Uterus (tissue), 2 donors: Measurements from ENCODE around the gene ASPDH.

Experiments
- CTCF ChIP-seq, 4 experiments: fragments of 200-600 bp in 2 of 4; fragments of 450-650 bp in 2 of 4; sonication (generic) in 2 of 4; IDR thresholded peaks; one replicate each; pipeline ENCODE4 v1.5.1; 2016 to 2019; ENCODE audit warnings: antibody characterized with exemption in 4 of 4, mild to moderate bottlenecking in 2 of 4, moderate library complexity in 1 of 4
- POLR2A ChIP-seq, 2 donors: fragments of 450-650 bp; IDR thresholded peaks; one replicate each; pipeline ENCODE4 v1.6.1; 2016; ENCODE audit warnings: antibody characterized with exemption in 2 of 2, mild to moderate bottlenecking in 1 of 2, moderate library complexity in 1 of 2

- TF ChIP-seq CTCF (IDR thresholded peaks at IDR 0.05) (no peak), POLR2A (IDR thresholded peaks at IDR 0.05) (no peak)
Observed at GRCh38 chr19:50486823-50487515, 26.7 kb downstream of the ASPDH start.
